IPS-18c (cell line): ENCODE results near the gene ULK2.
"Not testable (repeated sequence)": the region's sequence is repeated elsewhere in the genome, so short reads cannot be mapped to it uniquely, and the experiment has no call there.

Experiments used
- H3K4me3 ChIP-seq: 2 replicates; pipeline ENCODE4 v1.7.0; 2013; ENCODE audit warnings: low read depth, mild to moderate bottlenecking, low read length, moderate library complexity; ENCODE audit not compliant: insufficient read depth
- H3K9me3 ChIP-seq: one replicate; pipeline ENCODE4 v1.6.1; 2013; ENCODE audit warnings: mild to moderate bottlenecking, low read length, moderate library complexity; ENCODE audit not compliant: control insufficient read depth, insufficient read depth

The ULK2 gene

DNA sequence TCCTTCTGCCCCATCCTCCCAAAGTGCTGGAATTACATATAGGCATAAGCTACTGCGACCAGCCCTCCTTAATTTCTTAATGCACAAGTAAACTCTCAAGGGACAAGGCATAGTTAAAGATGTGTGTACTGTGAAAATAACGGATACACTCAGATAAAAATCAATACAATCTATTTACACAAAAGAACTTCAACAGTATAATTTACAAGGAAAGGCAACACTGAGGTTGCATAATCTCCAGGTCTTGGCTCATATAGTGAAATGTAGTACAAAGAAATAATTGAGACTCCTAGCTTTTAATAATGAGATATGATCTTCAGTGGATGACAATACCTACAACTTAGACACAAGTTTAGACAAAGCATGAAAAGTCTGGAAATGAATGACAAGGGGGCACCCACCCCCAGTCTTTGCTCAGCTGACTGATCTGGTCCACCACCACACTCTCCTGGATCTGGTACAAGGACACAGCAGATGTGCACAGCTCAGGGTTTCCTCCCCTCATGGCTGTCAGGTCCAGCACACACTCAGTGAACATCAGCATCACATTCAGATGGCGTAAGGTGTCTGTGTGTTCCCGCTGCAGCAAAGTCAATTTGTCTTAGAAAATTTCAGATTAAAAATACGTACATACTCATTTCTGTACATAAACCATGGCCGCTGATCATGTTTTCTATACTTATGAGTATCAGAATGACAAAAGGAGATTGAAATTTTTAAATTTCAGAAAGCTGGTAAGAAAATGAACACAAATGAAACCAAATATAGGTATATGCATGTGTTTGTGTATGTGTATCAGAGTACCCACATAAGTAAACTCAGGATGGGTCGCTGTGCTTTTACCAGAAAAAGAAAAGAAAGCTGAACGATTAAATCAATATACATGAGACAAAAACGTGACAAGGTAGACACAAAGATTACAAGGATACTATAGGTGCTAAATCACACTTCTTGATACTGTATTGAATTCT lies 86.0 kb downstream of the ULK2 start:
- Histone ChIP-seq H3K4me3 (no peak overlapping the region), H3K9me3 (no peaks in the 10 kb centered on the region)

GRCh38 chr17:19780846-19781245 lies 86.9 kb downstream of the ULK2 start:
- H3K4me3 ChIP-seq: no peak overlapping the region

DNA sequence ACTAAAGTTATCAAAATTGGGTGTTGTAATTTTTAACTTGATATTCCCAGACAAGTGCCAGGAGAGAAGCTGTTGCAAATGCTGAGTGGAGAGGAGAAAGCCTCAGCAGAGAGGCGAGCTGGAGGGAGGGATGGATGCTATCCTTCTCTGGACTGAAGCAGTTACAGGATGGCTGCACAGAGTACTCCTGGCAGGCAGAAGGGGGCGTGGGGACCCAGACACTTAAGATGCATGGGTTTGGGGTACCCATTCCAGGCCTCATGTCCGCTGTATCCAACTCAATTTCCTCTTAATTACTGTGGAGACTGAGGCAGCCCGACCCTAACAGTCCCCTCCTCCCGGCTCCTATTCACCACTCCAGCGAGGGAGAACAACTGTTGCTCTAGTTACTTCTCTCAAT lies 94.2 kb downstream of the ULK2 start:
- H3K4me3 ChIP-seq: no peak overlapping the region
- H3K9me3 ChIP-seq: no peaks in the 10 kb centered on the region

More at GRCh38 chr17:19780846-19781245, 86.9 kb downstream of the ULK2 start:
- H3K9me3 ChIP-seq: no peaks in the 10 kb centered on the region

- Histone ChIP-seq H3K4me3 (no peak overlapping the region), H3K9me3 (no peaks in the 10 kb centered on the region)
Observed at GRCh38 chr17:19771971-19772630, 95.6 kb downstream of the ULK2 start.

DNA sequence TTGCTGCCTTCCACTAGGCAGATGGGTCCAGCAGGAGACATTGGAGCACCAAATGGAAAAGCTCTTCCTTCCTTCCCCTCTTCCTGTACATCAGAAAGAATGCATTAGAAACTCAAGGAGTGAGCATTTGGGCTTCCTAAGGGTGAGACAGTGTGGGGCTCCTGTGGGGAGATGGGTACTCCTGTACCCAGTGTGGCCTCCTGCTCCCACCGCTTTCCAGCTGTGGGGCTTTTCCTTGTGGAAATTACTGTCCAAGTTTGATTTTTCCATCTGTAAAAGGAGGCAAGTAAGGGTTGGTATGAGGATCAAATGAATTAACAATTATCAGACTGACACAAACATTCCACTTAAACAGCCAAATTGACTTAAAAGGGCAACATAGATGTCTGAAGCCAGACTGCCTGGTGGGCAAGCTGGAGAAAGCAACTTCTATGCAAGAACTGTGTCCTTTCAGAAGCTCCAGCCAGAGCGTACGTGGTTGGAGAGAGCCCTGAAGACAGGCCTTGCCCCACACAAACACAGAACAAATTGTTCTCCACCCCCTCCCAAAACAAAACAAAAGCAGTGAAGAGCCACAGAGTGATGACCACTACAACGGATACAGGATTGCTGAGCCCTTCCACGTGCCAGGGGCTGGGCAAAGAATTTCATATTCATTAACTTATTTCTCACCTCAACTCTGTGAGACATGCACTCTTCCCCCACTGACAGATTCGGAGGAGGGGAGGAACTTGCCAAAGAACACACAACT lies 96.6 kb downstream of the ULK2 start:
- no peaks in the 10 kb centered on the region for H3K9me3 ChIP-seq
- H3K4me3 ChIP-seq: no peak overlapping the region

DNA sequence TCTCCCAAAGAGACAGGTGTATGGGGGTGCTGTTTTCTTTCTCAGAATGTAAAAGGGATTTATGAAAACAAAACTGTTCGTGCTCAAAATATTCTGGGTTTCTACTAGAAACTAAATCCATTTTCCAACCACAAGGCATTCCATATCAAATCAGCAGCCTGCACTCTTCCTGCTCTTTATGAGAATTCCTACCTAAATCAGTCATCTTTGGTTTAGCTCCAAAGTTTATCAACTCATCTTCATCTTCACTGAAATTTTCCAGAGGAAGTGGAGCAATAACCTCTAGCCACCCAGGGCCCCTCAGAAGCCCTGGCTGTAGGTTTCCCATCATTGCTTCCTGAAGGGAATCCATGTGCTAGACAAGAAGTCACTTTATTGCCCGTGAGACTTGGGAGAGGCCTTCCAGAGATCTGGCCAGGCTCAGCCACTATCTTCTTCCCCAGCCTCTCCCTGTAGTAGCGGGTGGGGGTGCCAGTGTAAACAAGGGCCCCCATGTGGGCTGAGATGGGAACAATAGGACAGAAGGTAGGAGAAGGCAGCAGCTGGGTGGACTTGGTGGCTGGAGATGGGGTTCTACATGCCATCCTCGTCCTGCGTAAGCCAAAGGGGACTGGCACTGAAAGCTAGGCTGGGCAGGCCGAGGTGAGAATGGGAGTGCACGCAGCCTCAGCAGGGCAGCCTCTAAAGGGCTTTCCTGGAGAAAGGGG lies 97.6 kb downstream of the ULK2 start:
- no peaks in the 10 kb centered on the region for H3K9me3 ChIP-seq
- no peak overlapping the region for H3K4me3 ChIP-seq

DNA sequence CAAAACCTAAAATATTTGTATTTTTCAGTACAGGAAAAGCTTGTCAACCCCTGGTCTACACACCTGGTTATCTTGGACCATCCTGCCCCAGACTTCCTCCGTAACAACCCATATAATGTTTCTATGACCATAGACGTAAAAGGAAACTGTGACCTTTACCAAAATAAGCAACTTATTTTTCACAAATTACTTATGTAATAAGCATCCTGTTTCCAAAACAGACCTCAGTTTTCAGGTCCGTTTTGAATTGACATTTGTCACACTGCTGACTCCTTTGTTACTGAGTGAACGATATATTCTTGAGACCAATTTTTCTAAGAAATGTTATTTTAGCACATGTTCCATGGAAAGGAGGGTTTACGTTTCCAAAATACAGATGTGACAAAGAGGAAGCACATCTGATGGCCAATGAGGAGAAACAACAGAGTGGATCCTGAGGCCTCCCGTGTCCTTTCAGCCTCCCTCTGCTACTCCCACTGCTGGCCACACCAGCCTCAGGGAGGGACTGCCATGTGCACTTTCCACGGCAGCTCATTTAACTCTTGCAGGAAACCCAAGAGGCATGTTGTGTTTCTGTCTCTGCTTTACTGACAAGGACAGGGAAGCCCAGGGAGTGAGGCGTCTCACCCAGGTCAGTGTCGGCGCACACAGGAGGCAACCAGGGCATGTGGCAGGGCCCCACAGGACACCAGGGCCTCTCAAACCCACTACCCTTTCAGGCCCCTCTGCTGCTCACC lies 99.5 kb downstream of the ULK2 start:
- Histone ChIP-seq H3K4me3 (no peak overlapping the region), H3K9me3 (no peaks in the 10 kb centered on the region)

- no peaks in the 10 kb centered on the region for H3K9me3 ChIP-seq
Observed at GRCh38 chr17:19766421-19767270, 101.1 kb downstream of the ULK2 start.

DNA sequence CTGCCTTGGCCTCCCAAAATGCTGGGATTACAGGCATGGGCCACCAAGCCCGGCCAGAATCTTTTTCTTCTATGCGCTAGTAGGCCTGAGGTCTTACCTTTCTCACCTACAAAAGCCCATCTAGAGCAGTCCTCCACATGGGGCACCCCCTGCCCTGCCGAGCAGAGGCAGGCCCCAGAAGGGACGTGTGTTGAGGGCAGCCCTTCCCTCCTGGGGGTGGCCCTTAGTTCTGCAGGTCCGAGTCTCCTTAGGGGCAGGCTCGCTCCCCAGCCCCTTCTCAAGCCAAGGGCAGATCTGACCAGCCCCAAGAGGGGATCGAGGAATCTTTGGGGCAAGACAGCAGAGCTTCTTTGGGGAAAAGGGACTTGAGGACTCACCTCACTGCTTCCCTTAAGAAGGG lies 101.7 kb downstream of the ULK2 start:
- Histone ChIP-seq H3K9me3 (no peaks in the 10 kb centered on the region), H3K4me3 (no peak overlapping the region)

More at GRCh38 chr17:19766421-19767270, 101.1 kb downstream of the ULK2 start:
- H3K4me3 ChIP-seq: no peak overlapping the region

- H3K9me3 ChIP-seq, H3K4me3 ChIP-seq: not testable (repeated sequence)
Observed at GRCh38 chr17:19763991-19764390, 103.7 kb downstream of the ULK2 start.

DNA sequence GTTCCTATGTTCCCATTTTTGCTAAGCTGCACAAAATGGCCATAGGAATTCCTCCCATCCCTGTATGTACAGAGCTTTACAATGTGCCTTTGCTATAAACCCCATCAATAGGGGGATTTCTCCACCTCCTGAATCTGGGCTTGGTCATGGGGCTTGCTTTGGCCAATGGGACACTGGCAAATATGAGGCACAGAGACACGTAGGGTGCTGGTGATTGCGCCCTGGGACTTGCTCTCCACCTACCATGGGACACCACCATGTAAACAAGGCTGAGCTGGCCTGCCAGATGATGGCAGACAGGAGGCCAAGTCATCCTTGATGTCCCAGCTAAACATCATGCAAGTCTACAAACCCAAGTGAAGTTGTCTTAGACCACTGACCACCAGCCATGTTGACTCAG lies 104.3 kb downstream of the ULK2 start:
- no peak overlapping the region for H3K4me3 ChIP-seq
- no peaks in the 10 kb centered on the region for H3K9me3 ChIP-seq

DNA sequence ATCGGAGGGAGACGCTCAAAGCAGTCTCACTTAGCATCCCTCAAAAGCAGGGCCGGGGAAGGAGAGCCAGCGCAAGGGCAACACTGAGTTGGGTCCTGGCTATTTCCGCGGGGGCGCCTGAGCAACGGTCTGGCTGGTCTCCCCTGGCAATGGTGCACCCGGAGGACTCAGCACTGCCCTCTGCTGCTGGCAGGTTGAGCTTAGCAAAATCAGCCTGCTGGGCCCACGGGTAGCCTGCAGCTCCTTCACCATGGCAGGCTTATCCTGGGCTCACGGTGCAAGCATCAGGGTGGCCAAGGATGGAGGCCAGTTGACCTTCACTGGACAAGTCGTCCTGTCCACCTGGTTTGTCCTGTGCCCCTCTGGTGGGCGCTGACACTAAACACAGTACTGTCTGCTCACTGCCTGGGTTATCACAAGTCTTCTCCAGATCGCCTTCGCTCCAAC lies 105.2 kb downstream of the ULK2 start:
- no peak overlapping the region for H3K4me3 ChIP-seq
- no peaks in the 10 kb centered on the region for H3K9me3 ChIP-seq

GRCh38 chr17:19760746-19761145 lies 107.0 kb downstream of the ULK2 start:
- no peak overlapping the region for H3K4me3 ChIP-seq
- no peaks in the 10 kb centered on the region for H3K9me3 ChIP-seq

- H3K9me3 ChIP-seq: no peaks in the 10 kb centered on the region
- no peak overlapping the region for H3K4me3 ChIP-seq
Observed at GRCh38 chr17:19759568-19760549, 107.9 kb downstream of the ULK2 start.
